RWPE2 (cell line): Measurements from ENCODE around the gene ILF2.

Source experiments
- ATAC-seq: fragments of 200-7000 bp; cut with Tn5 transposase; 3 replicates; pipeline ENCODE4 v1.9.1; 2021; ENCODE audit warnings: low read depth
- DNase-seq: peaks from one replicate; pipeline ENCODE4 v3.0.0-alpha.2; 2020; ENCODE audit warnings: low spot score
- H3K27ac ChIP-seq: fragments of 450-650 bp; 2 replicates; pipeline ENCODE4 v1.5.1; 2017; ENCODE audit warnings: mild to moderate bottlenecking; ENCODE audit not compliant: poor library complexity, severe bottlenecking
- H3K27me3 ChIP-seq: fragments of 250-450 bp; sonication (Bioruptor Pico); 2 replicates; pipeline ENCODE4 v1.5.1; 2021; ENCODE audit warnings: mild to moderate bottlenecking, moderate library complexity; ENCODE audit not compliant: insufficient read depth, poor library complexity, severe bottlenecking
- H3K36me3 ChIP-seq: fragments of 250-450 bp; sonication (Bioruptor Pico); 2 replicates; pipeline ENCODE4 v1.5.1; 2020; ENCODE audit warnings: low read depth, mild to moderate bottlenecking, moderate library complexity
- H3K4me1 ChIP-seq: fragments of 250-450 bp; sonication (Bioruptor Pico); 2 replicates; pipeline ENCODE4 v1.5.1; 2021; ENCODE audit warnings: mild to moderate bottlenecking, moderate library complexity; ENCODE audit not compliant: insufficient read depth, poor library complexity, severe bottlenecking
- H3K4me3 ChIP-seq: fragments of 250-450 bp; sonication (Bioruptor Pico); 2 replicates; pipeline ENCODE4 v1.5.1; 2021; ENCODE audit warnings: mild to moderate bottlenecking, moderate library complexity; ENCODE audit not compliant: severe bottlenecking
- H3K9me3 ChIP-seq: fragments of 250-450 bp; sonication (Bioruptor Pico); 2 replicates; pipeline ENCODE4 v1.5.1; 2021; ENCODE audit warnings: mild to moderate bottlenecking, moderate library complexity; ENCODE audit not compliant: severe bottlenecking
- TF ChIP-seq, protein P1 (sequence below): fragments of 450-650 bp; IDR thresholded peaks from one replicate; pipeline ENCODE4 v1.5.1; 2017; ENCODE audit warnings: mild to moderate bottlenecking, moderate library complexity; ENCODE audit not compliant: poor library complexity, severe bottlenecking

Gene ILF2

DNA sequence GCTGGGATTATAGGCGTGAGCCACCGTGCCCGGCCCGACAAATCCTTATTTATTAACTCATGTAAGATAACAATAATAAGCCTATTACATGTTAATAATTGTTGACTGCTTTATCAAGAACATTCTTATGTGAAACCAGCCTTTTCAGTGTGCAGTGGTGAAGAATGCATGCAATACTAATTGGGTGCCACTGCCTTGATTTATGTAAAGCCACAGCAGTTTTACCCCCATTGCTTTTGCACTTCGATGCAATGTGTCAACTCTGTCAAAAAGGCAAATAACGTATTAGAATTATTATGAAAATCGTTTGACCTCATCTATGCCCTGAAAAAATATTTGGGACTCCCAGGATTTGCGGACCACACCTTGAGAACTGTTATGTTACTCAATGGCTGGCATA lies 25.9 kb upstream of the ILF2 start:
- no peaks in the 10 kb centered on the region for H3K9me3 ChIP-seq
- ATAC-seq = no peak
- H3K4me1 ChIP-seq = peaks cover 4% of the 10 kb centered on the region
- no peak overlapping the region for H3K4me3 ChIP-seq
- no peak for DNase-seq
- no peaks in the 10 kb centered on the region for H3K27me3 ChIP-seq
- H3K36me3 ChIP-seq = no peaks in the 10 kb centered on the region
- TF ChIP-seq, protein P1, sequence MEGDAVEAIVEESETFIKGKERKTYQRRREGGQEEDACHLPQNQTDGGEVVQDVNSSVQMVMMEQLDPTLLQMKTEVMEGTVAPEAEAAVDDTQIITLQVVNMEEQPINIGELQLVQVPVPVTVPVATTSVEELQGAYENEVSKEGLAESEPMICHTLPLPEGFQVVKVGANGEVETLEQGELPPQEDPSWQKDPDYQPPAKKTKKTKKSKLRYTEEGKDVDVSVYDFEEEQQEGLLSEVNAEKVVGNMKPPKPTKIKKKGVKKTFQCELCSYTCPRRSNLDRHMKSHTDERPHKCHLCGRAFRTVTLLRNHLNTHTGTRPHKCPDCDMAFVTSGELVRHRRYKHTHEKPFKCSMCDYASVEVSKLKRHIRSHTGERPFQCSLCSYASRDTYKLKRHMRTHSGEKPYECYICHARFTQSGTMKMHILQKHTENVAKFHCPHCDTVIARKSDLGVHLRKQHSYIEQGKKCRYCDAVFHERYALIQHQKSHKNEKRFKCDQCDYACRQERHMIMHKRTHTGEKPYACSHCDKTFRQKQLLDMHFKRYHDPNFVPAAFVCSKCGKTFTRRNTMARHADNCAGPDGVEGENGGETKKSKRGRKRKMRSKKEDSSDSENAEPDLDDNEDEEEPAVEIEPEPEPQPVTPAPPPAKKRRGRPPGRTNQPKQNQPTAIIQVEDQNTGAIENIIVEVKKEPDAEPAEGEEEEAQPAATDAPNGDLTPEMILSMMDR = no peak
- no peak overlapping the region for H3K27ac ChIP-seq

DNA sequence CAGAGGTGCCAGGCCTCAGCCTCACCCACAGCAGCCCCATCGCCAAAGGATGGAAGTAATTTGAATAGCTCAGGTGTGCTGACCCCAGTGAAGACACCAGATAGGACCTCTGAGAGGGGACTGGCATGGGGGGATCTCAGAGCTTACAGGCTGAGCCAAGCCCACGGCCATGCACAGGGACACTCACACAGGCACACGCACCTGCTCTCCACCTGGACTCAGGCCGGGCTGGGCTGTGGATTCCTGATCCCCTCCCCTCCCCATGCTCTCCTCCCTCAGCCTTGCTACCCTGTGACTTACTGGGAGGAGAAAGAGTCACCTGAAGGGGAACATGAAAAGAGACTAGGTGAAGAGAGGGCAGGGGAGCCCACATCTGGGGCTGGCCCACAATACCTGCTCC lies 22.7 kb upstream of the ILF2 start:
- Histone ChIP-seq H3K4me1 (no peaks in the 10 kb centered on the region), H3K27me3 (no peaks in the 10 kb centered on the region), H3K9me3 (no peaks in the 10 kb centered on the region), H3K4me3 (no peak overlapping the region), H3K27ac (no peak overlapping the region), H3K36me3 (no peaks in the 10 kb centered on the region)
- ATAC-seq (no peak; the same call in 1 of the 3 replicates), DNase-seq (no peak)
- TF ChIP-seq, protein P1 = no peak

DNA sequence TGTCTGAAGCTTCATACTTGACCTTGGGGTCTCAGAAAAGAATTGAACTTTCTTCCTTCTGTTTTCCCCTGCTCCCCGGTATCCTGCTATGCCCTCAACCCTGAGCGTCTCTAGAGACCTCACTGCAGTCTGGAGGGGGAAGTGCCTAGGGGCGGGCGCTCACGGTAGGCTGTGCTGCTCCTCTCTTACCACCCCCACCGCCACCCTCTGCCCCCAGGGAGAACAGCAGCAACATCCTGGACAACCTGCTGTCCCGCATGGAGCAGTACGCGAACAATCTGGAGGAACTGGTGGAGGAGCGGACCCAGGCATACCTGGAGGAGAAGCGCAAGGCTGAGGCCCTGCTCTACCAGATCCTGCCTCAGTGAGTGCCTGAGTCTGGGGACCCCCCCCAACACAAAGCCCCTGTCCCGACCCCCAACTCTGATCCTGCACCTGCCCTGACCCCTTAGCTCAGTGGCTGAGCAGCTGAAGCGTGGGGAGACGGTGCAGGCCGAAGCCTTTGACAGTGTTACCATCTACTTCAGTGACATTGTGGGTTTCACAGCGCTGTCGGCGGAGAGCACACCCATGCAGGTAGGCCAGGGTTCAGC lies 18.0 kb upstream of the ILF2 start:
- H3K9me3 ChIP-seq = no peaks in the 10 kb centered on the region
- TF ChIP-seq, protein P1 = no peak
- DNase-seq (no peak), ATAC-seq (no peak)
- no peak overlapping the region for H3K27ac ChIP-seq
- no peaks in the 10 kb centered on the region for H3K36me3 ChIP-seq
- H3K27me3 ChIP-seq = no peaks in the 10 kb centered on the region
- H3K4me1 ChIP-seq = no peaks in the 10 kb centered on the region
- H3K4me3 ChIP-seq = no peak overlapping the region

DNA sequence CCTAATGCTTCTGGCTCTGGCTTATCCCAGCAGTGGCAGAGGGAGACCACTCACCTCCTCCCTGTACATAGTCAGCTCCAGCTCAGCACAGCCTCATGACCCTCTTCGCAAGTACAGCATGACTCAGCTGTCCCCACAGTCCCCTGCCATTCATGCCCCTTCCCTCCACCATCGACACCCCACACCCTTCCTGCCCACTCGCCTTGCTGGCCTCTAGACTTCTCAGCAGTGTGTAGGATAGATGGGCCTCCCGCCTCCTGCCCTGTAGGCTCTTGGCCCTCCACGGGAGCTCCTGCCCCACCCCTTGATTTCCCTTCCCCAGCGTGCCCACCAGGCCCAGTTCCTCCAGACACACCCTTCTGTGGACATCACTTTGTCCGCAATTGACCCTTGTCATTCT lies 17.5 kb upstream of the ILF2 start:
- Histone ChIP-seq H3K27me3 (no peaks in the 10 kb centered on the region), H3K9me3 (no peaks in the 10 kb centered on the region), H3K27ac (no peak overlapping the region), H3K36me3 (no peaks in the 10 kb centered on the region), H3K4me1 (no peaks in the 10 kb centered on the region), H3K4me3 (no peak overlapping the region)
- TF ChIP-seq, protein P1 = no peak
- ATAC-seq = no peak
- DNase-seq = no peak

DNA sequence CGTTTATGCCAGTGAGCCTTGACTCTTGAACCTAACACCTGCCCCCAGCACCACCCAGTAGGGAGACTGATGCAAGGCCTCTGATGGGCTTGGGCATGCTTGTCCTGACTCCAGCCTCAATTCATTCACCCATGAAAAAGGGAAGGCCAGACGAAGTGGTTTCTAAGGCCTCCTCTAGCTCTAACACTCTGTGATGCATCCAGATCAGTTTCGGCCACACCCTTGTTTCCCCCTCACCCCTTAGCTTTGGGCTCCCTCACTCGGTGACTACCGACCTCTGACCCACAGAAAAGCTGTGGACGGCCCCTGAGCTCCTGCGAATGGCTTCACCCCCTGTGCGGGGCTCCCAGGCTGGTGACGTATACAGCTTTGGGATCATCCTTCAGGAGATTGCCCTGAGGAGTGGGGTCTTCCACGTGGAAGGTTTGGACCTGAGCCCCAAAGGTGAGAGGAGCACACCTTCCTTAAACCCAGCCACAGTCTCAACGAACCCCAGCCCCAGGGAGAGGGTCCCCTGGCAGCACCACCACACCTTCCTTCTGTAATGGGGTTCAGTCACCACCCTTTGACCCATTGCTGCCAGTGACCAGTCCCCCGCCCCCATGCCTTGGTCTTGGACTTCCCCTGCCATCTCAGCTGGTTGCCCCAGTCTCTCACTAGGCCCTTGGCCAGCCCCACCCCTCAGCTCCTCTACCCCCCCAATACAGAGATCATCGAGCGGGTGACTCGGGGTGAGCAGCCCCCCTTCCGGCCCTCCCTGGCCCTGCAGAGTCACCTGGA lies 16.7 kb upstream of the ILF2 start:
- no peaks in the 10 kb centered on the region for H3K36me3 ChIP-seq
- no peak for ATAC-seq
- TF ChIP-seq, protein P1 = no peak

More for the DNA sequence above, 16.7 kb upstream of the ILF2 start:
- Histone ChIP-seq H3K9me3 (no peaks in the 10 kb centered on the region), H3K4me3 (no peak overlapping the region), H3K27me3 (no peaks in the 10 kb centered on the region), H3K27ac (no peak overlapping the region), H3K4me1 (no peaks in the 10 kb centered on the region)
- no peak for DNase-seq
